ENCODE results near the gene IFNA17.
"Not testable (repeated sequence)": the region's sequence is repeated elsewhere in the genome, so short reads cannot be mapped to it uniquely, and the experiment has no call there.

Gene IFNA17

GRCh38 chr9:21210311-21210710 lies 17.7 kb downstream of the IFNA17 start:
- no peak for DNase-seq (ENCODE audit: low spot score)

GRCh38 chr9:21207043-21207442 lies 21.0 kb downstream of the IFNA17 start, which contains the start of gene IFNA10:
TSS of gene IFNA10 (minus strand) at chr9:21207143. CDS start at chr9:21207097, 46 bp downstream.
- not testable (repeated sequence) for DNase-seq (ENCODE audit: low spot score)

DNA sequence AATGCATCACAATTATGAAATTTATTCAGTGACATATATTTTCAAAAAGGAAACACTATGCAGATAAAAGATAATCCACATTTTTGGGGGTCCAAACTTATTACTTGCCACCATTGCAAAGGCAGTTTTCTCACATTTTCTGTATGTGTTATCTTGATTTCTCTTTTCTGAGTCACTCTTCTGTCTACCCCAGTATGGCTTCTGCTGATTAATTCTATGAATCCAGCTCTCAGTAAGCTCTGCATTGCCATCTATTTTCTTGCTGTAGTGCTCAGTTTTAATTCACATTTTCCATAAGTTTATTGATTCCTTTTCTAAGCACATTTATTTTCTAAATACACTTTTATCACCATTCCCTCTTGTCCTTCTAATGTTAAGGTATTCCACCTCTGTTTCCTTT lies 22.8 kb downstream of the IFNA17 start:
- DNase-seq (ENCODE audit: low spot score) = no peak

DNA sequence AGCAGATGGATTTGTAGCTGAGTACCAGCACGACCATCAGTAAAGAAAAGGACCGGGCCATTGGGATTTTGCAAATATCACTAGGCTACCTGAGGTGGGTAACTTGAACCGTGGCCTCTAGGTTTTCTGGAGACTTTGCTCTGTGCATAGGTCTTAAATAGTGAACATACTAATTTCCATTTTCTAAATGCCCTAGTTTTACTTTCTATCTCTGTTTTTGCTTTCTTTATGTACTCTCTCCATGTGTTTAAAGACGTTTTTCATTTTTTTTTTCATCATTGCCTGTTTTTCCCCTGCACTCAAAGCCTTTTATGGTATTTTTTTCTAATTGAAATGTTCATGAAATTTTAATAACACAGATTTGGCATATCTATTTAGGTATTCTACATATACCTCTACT lies 25.9 kb downstream of the IFNA17 start, which contains the start of gene IFNA7:
IFNA7 (minus strand) TSS at position 101 of the 400 bp plus-strand sequence; CDS start at position 61, 40 bp downstream.
- DNase-seq (ENCODE audit: low spot score) = not testable (repeated sequence)

- peak; percentile 19 for DNase-seq (ENCODE audit: low spot score)
Observed at GRCh38 chr9:21194867-21195776, 32.9 kb downstream of the IFNA17 start.

DNA sequence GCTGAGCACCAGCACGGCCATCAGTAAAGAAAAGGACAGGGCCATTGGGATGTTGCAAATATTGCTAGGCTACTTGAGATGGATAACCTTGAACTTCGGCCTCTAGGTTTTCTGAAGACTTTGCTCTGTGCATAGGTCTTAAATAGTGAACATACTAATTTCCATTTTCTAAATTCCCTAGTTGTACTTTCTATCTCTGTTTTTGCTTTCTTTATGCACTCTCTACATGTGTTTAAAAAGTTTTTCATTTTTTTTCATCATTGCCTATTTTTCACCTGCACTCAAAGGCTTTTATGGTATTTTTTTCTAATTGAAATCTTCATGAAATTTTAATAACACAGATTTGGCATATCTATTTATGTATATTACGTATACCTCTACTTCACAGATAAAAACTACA lies 40.5 kb downstream of the IFNA17 start, which contains the start of gene IFNA4:
IFNA4 (minus strand) TSS at position 101 of the 400 bp plus-strand sequence; CDS start at position 45, 56 bp downstream.
- DNase-seq (ENCODE audit: low spot score) = not testable (repeated sequence)

DNA sequence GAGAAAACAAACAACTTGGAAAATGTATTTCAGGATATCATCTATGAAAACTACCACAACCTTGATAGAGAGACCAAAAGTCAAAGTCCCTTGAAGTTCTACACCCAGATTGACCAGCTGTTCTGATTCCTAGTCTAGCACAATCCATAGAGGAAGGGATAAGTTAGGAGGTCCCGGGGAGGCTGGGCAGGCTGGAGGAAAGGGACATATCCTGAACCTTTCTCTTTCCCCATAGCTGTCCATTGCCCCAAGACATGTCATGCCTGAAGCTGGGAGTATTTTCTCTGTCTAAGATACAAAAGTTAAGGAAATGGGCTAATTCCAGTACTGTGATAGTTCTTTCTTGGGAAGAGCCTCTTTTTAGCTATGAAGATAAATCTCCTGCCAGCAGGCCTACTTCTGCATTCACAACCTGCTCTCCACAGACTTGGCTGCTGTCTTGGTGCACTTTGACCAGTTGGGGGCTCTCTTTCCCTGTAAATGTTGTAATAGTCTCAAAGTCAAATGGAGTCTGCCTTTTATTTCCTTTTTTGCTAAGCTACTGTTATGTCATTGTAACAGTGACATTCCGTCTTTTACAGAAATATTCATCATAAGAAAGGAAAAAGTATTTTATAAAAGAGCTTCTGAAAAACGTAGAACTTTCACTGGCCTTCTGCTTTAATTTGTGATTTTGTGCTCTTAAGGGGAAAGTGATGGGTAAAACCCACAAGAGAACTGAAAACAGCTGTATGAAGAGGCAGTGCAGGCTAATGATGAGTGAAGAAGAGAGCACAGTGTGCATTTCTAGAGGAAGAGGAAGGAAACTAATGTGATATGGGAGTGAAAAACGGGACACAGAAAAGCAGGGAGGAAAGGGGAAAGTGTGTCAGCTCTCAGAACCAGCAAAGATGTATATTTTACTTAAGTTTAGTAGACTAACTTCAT lies 44.9 kb downstream of the IFNA17 start:
- peak; percentile 9 for DNase-seq (ENCODE audit: low spot score)

Measured in cerebellar cortex (tissue), 1 donor.